Peyer's patch (tissue), 4 donors: ENCODE measurements around the gene TTLL5. TPM values are rescaled to one million over a fixed set of nuclear protein-coding genes. Genes with fewer than 3 reads are reported as not detected.

ENCODE experiments used
- DNase-seq, 3 donors: peaks; one replicate each; pipeline ENCODE4 v3.0.0-alpha.2; 2017 to 2019
- H3K27ac ChIP-seq, 4 donors: fragments of 200-600 bp; sonication (generic); one replicate each; pipeline ENCODE4 v1.5.1; 2016 to 2019
- H3K27me3 ChIP-seq, 2 donors: fragments of 200-600 bp; sonication (generic); one replicate each; pipeline ENCODE4 v1.5.1; 2019
- H3K36me3 ChIP-seq, 3 donors: fragments of 200-600 bp; sonication (generic); one replicate each; pipeline ENCODE4 v1.5.1; 2016 to 2019
- H3K4me1 ChIP-seq, 4 donors: fragments of 200-600 bp; sonication (generic); one replicate each; pipeline ENCODE4 v1.5.1; 2016 to 2019
- H3K4me3 ChIP-seq, 4 donors: fragments of 200-600 bp; sonication (generic); 1 replicate in 3 of 4; 2 replicates in 1 of 4; pipeline ENCODE4 v1.5.1; 2016 to 2019; ENCODE audit warnings: mild to moderate bottlenecking in 1 of 4
- H3K9me3 ChIP-seq, 4 donors: fragments of 200-600 bp; sonication (generic); one replicate each; pipeline ENCODE4 v1.5.1; 2016 to 2019; ENCODE audit warnings: mild to moderate bottlenecking in 1 of 4
- CTCF ChIP-seq, 6 experiments: fragments of 450-650 bp in 4 of 6; fragments of 200-600 bp in 2 of 6; sonication (generic) in 1 of 6; IDR thresholded peaks; one replicate each; pipeline ENCODE4 v1.5.1; 2017 to 2019; ENCODE audit warnings: antibody characterized with exemption in 6 of 6, mild to moderate bottlenecking in 3 of 6, moderate library complexity in 1 of 6
- POLR2A ChIP-seq, 2 donors: fragments of 450-650 bp; IDR thresholded peaks; one replicate each; pipeline ENCODE4 v1.5.1; 2017; ENCODE audit warnings: antibody characterized with exemption in 2 of 2, mild to moderate bottlenecking in 2 of 2, moderate library complexity in 2 of 2
- total RNA-seq, 4 donors: library from RNA; depleted of rRNA; stranded (reverse); fragments of >200 nt; gene quantifications; one replicate each; pipeline ENCODE4 v1.1.0, GENCODE V29; 2016

TTLL5 gene
- total RNA-seq, 4 donors from 2014 or later: 33.6 to 82.5 (median 46.4) TPM

GRCh38 chr14:75926431-75927115 lies 265.5 kb downstream of the TTLL5 start:
- H3K36me3 ChIP-seq: peaks cover 0 to 7% (median 0%) of the 10 kb centered on the region in 3 donors
- H3K9me3 ChIP-seq: no peaks in the 10 kb centered on the region
- no peaks in the 10 kb centered on the region for H3K27me3 ChIP-seq
- no peak for DNase-seq
- no peak overlapping the region for H3K27ac ChIP-seq
- H3K4me3 ChIP-seq: no peak overlapping the region
- no peaks in the 10 kb centered on the region for H3K4me1 ChIP-seq
- no peak for TF ChIP-seq POLR2A (IDR thresholded peaks at IDR 0.05)
- TF ChIP-seq CTCF (IDR thresholded peaks at IDR 0.05): peak in 1 of 6 experiments; percentile 33

GRCh38 chr14:75927564-75928087 lies 266.6 kb downstream of the TTLL5 start:
- H3K4me3 ChIP-seq: no peak overlapping the region
- no peak overlapping the region for H3K27ac ChIP-seq
- H3K27me3 ChIP-seq: no peaks in the 10 kb centered on the region
- TF ChIP-seq POLR2A (IDR thresholded peaks at IDR 0.05) (no peak), CTCF (IDR thresholded peaks at IDR 0.05) (no peak)
- DNase-seq: no peak
- H3K9me3 ChIP-seq: no peaks in the 10 kb centered on the region
- H3K4me1 ChIP-seq: no peaks in the 10 kb centered on the region
- peaks cover 0 to 7% (median 0%) of the 10 kb centered on the region in 3 donors for H3K36me3 ChIP-seq

- Histone ChIP-seq H3K27me3 (no peaks in the 10 kb centered on the region), H3K27ac (no peak overlapping the region), H3K4me1 (no peaks in the 10 kb centered on the region), H3K4me3 (no peak overlapping the region), H3K36me3 (peaks cover 0 to 7% (median 0%) of the 10 kb centered on the region in 3 donors), H3K9me3 (no peaks in the 10 kb centered on the region)
- TF ChIP-seq POLR2A (IDR thresholded peaks at IDR 0.05) (no peak), CTCF (IDR thresholded peaks at IDR 0.05) (no peak)
- no peak for DNase-seq
Observed at GRCh38 chr14:75928690-75929181, 267.7 kb downstream of the TTLL5 start.

DNA sequence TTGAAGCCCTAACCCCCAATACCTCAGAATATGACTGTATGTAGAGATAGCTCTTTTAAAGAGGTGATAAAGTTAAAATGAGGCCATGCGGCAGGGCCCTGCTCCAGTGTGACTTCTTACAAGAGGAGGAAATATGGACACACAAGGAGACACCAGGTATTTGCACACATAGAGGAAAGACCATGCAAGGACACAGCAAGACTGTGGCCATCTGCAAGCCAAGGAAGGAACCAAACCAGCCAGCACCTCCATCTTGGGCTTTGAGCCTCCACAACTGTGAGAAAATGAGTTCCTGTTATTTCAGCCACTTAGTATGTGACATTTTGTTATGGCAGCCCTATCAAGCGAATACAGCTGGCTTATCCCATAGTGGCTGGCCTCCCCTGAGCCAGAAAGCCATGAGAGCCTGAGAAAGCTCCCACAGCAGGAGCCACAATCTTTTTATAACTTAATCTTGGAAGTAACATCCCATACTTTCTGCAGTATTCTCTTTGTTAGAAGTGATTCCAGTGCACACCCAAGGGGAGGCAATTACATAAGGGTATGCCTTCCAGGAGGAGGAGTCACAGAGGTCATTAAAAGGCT lies 272.8 kb downstream of the TTLL5 start:
- DNase-seq: no peak
- Histone ChIP-seq H3K9me3 (no peaks in the 10 kb centered on the region), H3K27me3 (no peaks in the 10 kb centered on the region), H3K4me3 (no peak overlapping the region), H3K4me1 (no peaks in the 10 kb centered on the region), H3K36me3 (peaks cover 0 to 7% (median 0%) of the 10 kb centered on the region in 3 donors), H3K27ac (no peak overlapping the region)
- no peak for TF ChIP-seq CTCF (IDR thresholded peaks at IDR 0.05)

GRCh38 chr14:75934998-75935628 lies 274.1 kb downstream of the TTLL5 start:
- no peak overlapping the region for H3K4me3 ChIP-seq
- DNase-seq: no peak
- peaks cover 0 to 7% (median 0%) of the 10 kb centered on the region in 3 donors for H3K36me3 ChIP-seq
- TF ChIP-seq CTCF (IDR thresholded peaks at IDR 0.05) (no peak), POLR2A (IDR thresholded peaks at IDR 0.05) (no peak)
- no peaks in the 10 kb centered on the region for H3K4me1 ChIP-seq
- no peaks in the 10 kb centered on the region for H3K9me3 ChIP-seq
- no peaks in the 10 kb centered on the region for H3K27me3 ChIP-seq
- H3K27ac ChIP-seq: no peak overlapping the region
